NCI-H446 (cell line): Measurements from ENCODE around the gene LSAMP.

Experiments used
- DNase-seq, 2 experiments: peaks; one replicate each; lab custom pipeline; 2025; lab: John Stamatoyannopoulos, UW

The LSAMP gene

GRCh38 chr3:116445311-116445841 is at the start of gene LSAMP:
LSAMP (minus strand) TSS chr3:116445487.
- DNase-seq = peak; percentile 70 to 71

- DNase-seq = no peak
These were observed 47.1 kb upstream of the LSAMP start for GRCh38 chr3:116492379-116492778.

GRCh38 chr3:116483135-116483534 is 37.8 kb upstream of the LSAMP start:
- DNase-seq = no peak

DNA sequence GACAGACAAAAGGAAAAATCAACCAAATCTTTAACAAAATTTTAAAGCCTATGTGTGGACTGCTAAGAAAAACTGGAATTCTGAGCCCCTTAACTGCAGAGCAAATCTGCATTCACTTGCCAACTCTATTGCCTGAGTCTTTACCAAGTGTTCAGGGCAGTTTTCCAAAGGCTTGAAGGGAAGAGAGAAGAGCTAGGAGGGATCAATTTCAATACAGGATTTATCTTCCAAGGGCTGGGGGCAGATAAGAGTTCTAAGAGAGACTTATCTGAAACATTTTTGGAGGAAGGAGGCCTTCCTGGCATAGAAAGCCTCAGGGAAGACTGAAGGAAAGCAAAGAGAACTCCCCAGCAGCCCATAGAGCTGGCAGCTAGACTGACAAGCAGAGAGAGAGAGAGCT is 31.4 kb upstream of the LSAMP start:
- DNase-seq = peak; percentile 37 to 72

DNA sequence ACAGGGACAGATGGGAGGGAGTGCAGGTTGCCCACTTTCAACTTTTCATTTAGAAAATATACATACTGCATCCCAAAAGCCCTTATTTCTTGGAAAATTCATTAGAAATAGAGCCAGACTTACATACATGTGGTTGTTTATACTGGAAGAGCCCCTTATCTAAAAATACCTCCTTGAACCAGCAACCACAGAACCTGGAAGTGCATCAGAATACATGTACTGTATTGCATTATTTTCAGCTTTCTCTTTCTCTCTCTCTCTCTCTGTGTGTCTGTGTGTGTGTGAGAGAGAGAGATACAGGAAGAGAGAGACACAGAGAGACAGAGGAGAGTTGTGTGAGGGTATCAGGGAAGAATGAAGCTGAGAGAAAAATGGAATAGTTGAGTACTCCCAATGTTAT is 29.5 kb upstream of the LSAMP start:
- no peak for DNase-seq

DNA sequence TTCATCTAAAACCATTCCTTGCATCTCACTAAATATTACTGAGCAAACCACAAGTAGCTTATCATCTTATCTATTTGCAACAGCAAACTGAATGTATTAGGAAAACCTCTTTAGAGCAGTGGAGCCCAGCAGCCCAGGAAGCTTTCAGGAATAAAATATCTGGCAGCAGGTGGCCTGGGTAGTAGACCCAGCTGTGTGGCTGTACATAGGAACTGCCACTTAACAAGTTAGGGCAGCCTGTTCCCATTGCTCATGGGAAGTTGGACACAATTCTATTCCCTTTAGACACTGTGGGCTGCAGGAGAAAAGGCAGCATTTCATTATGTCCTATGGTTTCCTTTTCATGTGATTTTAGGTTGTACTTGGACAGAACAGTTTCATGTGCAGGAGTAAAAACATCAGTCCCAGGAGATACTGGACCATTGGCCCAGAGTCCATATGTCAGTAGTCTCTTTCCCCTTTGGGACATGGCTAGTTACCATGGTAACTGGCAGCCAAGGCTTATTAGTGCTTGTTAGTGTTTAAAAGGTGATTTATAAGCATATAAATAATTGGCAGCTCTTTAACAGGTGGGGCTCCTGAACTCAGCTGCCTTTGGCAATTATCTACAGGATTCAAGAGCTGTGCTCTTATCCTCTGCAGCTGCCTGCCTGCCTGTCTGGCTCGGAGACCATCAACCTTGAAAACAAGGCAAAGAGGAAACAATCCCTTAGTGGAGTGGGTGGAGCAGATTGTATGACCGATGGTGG is 28.9 kb upstream of the LSAMP start:
- peak; percentile 42 to 70 for DNase-seq

DNA sequence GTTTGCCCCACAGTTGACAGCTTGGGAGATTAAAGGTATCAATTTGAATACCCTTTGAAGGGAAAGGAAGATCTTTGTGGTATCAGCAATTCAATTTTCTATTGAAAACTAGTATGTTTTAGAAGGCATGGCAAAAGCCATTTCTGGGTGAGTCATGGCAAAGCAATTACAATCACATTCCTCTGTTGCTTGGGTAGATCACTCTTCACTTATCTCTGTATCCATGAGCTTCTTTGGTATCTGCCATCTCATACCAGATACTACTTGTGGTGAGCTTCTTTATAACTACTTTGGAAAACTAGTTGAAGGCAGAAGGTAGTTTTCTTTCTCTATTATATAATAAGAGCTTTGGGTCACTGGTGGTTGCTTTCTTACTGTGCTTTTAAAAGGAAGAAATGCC is 28.3 kb upstream of the LSAMP start:
- DNase-seq = no peak

DNA sequence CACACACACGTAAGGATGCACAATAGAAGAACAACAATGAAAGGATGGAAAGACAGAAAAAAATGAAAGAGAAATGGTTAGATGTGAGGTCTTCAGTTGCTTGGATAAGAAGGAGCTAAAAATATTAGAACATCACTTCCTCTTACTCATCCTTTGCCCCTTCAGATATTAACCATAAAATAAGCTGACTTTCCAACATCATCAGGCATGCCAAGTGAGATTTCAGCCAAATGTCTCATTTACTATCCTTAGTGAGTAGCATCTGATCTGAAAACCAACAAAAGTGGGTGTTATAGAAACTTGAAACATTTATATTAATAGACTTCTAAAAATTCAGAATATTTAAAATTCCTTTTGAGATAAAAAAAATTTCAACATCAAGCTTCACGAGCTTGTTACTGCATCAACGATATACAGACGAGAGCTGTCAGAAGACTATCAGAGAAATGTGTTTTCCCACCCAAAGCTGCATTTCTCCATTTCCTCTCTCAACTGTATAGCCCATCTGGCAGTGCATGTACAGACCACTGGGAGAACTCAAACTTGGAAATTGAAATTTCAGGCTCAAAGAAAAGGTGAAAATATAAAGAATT is 25.4 kb upstream of the LSAMP start:
- DNase-seq = no peak

GRCh38 chr3:116469546-116469945 is 24.3 kb upstream of the LSAMP start:
- no peak for DNase-seq

- DNase-seq = no peak
These were observed 19.1 kb upstream of the LSAMP start for GRCh38 chr3:116464276-116464798.

DNA sequence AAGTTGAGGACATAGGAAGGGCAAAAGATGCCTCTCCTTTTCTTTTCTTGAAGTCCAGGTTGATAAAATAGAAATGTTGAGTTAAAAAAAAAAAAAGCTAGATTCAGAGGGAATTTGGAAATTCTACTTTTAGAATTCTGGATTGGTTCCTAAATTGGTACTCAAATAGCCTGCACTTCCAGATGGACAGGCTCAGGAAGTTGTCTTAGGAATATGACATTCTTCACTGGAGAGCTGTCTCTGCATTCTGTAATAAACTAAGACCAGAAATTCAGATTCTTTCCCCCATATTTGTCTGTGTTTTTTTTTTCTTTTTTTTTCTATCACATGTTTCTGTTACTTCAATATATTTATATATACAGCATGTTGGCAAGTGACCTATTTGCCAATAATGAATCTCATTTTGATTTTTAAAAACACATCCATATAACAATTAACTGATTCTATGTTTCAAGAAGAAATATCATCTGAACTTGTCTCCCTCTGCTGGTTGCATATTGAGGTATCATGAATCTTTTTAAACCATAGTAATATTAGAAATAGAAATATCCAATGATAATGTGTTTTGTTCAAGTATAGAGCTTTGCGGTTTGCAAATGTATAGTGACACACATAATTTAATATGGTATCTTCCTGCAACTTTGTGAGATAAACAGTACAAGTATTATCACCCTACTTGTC is 8.5 kb upstream of the LSAMP start:
- peak; percentile 48 to 51 for DNase-seq

DNA sequence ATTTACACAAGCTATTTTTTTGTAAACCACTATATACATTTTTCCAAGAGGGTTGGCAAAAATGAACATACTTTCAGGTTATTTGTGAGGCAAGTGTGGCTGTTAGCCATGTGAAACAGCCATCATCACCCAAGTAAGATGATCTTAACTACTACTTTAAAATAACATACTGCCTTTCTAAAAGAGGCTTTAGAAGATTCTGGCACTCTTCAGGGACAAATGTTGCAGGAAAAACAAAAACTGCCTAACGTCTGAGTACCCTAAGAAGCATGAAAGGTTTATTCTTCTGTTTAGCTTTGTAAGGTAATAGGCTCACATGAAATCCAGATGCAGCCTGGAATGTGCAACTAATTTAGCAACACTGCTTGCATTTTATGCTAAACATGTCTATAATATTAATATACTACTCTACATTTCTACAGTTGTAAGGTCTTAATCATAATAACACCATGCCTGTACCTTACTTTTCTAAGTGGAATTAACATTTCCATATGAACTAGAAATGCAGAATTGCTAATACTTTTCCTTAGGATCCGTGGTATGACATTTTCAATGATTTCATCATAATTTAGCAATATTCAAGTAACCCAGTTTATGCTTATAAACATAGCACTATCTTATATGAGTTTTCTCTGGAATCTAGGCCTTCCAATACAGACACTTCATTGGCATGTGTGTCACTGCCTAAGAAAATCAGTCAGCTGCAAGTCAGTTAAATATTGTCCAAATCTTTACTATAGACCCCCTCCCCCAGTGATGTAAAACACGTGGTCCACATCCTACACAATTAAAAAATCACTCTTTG is 4.5 kb upstream of the LSAMP start:
- no peak for DNase-seq

GRCh38 chr3:116445990-116446389 is 703 bp upstream of the LSAMP start:
- peak; percentile 41 to 44 for DNase-seq

DNA sequence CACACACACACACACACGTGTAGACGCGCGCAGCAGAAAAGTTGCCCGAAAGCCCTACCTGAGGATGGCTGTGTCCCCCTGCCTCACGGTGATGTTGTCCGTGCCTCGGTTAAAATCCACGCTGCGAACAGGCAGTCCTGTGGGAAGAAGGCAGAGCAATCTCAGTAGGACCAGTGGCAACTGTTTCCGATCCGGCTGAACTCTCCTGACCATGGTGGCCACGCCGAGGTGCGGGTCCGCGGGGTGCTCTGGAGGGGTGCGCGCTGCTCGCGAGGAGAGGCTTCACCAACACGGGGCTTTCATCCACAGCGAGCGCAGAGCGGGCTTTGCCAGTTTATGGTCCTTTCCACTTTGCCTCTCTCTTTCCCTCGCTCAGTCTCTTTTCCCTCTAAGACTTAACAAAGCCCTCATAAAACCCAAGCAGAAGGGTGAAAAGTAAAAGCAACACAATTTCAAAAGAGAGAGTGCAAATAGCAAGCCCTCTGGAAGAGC is 422 bp downstream of the LSAMP start:
- DNase-seq = no peak

DNA sequence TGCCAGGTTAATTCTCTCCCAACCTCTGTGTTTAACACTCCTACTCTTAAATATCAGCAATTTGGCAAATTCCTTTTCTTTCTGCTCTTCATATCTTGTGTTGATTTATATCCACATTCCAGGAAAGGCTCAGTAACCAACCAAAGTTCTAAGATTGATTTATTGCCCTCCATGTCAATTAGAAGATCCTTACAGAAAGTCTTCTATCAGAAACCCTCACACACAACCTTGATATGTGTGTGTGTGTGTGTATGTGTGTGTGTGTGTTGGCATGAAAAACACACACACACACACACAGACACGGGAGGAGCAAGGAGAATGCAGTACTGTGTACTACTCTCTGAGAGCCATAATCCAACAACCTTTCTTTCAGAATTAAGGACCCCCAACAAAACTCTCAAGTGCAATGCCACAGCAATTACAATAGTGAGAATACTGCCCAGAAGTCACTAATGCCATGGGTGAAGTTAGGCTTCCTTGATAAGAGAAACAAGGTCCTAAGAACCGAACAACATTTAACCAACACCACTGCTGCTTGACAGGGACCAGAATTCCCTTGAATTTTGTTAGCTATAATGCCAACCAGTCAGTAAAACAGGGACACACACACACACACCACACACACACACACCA is 1.1 kb downstream of the LSAMP start:
- DNase-seq = peak in 1 of 2 experiments; percentile 23

DNA sequence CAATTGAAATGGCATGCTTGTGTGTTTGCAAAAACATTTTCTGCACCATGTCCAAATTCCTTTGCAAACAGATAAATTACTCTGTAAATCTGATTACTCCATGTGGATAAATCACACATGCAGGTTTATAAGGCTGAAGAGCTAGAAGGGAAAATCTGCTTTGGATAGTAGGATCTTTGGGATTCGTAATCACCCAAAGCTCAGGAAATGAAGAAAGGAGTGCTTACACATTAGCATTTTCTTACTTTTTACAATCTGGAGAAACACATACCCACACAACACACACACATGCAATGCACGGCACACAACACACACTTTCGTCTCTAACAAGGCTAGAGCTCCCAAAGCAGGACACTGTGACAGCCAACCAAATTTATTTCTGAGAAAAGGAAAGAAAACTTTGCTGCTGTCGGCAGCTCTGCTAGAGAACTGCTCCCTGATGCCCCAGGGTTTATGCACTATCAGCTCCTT is 2.1 kb downstream of the LSAMP start:
- DNase-seq = no peak

DNA sequence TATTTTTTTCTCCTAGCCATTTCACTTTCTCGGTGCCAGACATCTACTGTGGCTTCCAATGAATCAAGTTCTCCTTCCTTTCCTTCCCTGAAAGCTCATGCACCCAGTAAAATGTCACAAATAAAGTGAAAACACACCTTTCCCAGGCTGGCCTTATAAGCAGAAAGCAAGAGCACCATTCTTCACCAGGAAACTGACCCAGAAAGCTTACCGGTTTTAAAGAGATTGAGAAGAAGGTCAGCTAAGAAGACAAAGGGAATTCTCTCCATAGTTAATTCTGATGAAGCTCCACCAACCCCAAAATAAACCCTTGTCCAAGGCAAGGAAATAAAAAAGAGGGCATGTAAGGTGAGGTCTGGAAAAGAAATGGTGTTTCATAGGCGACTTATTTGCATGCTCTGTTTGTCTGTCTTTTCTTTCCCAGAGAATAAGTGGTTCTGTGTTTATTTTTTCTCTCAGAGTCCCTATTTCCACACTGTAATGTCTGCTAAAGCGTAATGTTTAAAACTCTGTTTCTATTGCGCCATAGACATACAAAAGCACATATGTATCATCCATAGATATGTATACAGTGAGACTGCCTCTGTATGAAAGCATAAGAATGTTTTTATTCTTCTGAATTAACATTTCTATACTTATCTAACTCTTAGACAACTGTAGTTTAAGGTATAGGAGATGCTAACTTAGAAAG is 2.8 kb downstream of the LSAMP start:
- DNase-seq = no peak

DNA sequence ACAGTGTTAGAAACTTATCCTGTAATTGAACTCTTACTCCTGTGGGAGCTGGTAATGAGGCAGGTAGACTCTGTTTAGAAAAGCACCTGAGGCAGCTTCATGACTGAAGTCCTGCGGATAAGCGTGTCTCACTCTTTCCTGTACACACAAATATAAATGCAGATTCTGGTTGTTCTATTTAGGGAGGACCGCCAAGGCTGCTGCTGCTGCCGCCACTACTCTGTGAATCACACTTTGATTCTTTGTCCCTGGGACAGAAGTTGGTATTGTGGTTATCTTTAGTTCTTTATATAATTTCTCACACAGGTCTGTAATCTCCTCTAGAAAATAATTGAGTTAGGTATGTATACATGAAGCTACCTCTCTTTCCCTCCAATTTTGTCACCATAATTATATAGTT is 3.6 kb downstream of the LSAMP start:
- DNase-seq = no peak

DNA sequence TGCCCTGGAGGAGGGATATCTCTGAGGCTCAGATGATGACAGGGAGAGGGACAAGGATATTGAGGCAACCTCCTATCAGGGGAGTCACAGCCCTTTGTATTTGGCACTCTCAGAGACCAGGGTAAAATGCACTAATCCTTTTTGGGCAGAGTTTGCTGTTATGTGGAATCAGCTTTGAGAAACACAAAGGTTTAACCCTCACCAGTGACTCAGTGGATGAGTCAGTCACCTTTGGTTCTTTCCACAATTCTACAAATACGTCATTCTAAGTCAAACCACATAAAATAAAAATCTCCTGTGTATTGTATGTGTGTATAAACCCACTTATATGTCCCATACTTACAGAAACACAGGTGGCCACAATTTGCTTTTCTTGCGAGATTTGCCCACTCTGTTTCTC is 5.1 kb downstream of the LSAMP start:
- DNase-seq = no peak

DNA sequence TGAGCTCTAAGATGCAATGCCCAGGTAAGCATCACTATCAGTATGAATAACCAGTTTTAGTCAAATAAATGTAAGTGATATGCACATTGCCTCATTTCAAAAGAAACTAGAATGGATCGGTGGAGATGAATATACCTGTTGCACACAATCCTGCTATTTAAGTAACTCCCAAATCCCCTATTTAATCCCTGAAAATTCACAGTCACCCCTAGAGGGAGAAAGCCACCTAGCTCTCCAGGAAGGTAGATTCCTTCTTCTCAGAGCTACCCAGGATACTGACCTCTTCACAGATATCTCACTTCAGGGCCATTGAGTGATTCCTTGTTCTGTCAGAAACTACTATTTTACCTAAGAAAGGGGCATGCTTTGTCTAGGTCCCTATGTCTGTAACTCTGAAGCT is 11.7 kb downstream of the LSAMP start:
- DNase-seq = no peak

- DNase-seq = no peak
These were observed 12.5 kb downstream of the LSAMP start for GRCh38 chr3:116432795-116433194.
